GM12872 (cell line): Measurements from ENCODE around the gene LENEP.
A peak's percentile ranks its signal among the peaks of the same experiment; 100 is the strongest.

Experiments used
- TF ChIP-seq, protein P1 (sequence below): IDR thresholded peaks from 3 replicates; pipeline ENCODE4 v1.5.1; 2011; ENCODE audit warnings: low read depth, mild to moderate bottlenecking, low read length, moderate library complexity; ENCODE audit not compliant: insufficient read depth

The LENEP gene

DNA sequence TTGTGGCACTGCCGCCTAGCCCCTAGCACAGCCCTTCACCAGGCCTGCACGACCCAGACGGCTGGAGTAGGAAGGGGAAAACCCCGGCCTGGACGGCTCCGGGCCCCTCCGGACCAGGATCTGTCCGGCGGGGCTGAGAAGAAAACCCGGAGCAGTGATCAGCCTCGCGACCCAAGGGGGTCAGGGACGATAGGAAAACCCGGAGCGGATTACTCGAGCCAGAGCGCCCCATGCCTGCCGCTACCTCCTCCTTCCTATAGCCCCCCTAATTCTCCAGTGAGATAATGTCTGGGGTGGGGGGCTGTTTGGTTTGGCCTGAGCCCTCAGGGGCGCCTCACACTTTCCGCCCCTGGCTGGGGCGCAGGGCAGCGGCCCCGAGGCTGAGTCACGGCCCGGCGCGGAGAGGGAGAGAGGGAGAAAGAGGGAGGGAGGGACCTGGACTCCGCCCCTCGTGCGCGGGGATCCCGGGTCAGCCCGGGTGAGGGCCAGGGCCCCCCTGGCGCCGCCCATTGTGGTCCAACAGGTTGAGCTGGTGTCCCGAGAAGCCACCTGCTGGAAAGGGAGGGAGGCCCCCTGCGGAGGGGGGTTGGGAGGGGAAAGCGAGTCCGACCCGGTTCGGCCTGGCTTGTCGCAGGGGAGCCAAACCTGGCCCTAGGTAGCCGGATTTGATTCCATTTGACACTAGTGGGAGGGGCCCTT, 7.5 kb downstream of the LENEP start:
- TF ChIP-seq, protein P1, sequence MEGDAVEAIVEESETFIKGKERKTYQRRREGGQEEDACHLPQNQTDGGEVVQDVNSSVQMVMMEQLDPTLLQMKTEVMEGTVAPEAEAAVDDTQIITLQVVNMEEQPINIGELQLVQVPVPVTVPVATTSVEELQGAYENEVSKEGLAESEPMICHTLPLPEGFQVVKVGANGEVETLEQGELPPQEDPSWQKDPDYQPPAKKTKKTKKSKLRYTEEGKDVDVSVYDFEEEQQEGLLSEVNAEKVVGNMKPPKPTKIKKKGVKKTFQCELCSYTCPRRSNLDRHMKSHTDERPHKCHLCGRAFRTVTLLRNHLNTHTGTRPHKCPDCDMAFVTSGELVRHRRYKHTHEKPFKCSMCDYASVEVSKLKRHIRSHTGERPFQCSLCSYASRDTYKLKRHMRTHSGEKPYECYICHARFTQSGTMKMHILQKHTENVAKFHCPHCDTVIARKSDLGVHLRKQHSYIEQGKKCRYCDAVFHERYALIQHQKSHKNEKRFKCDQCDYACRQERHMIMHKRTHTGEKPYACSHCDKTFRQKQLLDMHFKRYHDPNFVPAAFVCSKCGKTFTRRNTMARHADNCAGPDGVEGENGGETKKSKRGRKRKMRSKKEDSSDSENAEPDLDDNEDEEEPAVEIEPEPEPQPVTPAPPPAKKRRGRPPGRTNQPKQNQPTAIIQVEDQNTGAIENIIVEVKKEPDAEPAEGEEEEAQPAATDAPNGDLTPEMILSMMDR = no peak

DNA sequence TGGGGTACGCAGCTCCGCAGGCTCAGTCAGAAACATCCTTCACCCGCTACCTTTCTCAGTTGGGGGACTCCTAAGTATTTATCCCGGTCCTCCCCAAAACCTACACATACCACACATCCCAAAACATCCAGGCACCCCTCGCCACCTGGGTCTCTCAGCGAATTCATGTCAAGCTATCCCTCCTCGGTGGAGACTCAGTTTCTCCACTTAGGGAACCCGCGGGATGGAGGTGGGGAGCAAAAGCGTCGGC, 8.0 kb downstream of the LENEP start:
- TF ChIP-seq, protein P1 = no peak

DNA sequence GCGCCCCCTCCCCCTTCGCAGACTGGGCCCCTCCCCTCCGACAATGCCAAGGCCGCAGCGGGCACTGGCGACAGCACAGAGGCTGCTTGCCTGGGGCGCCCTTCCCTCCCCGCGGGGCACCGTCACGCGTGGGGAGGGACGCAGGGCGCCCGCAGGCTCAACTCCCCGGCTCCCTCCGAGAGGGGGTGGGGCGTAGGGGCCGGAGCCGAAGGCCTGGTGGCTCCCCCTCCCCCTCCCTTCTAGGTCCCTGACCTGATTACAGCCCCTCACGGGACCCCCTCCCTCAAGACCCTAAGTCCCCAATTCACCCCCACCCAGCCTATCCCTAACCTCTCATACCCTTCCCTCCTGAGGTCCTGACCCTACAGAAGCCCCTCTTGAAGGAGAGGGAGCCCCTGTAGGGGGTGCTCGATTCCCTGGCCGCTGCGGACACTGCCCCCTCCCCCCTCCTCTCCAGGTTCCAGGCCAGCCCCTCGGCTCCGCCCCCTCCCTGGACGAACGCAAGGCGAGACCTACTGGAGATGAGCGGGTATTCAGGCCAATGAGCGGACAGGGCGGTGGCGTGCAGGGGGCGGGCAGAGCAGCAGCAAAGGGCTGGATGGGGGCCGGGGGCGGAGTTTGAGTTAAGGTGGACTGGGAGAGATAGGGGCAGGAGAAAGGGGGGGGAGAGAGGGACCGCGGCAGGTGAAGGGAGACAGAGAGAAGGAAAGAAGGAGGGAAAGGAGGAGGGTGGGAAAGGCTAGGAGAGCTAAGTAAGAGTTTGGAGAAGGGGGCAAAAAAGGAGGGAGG, 8.5 kb downstream of the LENEP start:
- TF ChIP-seq, protein P1 = peak; percentile 45; the same call in 2 of the 3 replicates

DNA sequence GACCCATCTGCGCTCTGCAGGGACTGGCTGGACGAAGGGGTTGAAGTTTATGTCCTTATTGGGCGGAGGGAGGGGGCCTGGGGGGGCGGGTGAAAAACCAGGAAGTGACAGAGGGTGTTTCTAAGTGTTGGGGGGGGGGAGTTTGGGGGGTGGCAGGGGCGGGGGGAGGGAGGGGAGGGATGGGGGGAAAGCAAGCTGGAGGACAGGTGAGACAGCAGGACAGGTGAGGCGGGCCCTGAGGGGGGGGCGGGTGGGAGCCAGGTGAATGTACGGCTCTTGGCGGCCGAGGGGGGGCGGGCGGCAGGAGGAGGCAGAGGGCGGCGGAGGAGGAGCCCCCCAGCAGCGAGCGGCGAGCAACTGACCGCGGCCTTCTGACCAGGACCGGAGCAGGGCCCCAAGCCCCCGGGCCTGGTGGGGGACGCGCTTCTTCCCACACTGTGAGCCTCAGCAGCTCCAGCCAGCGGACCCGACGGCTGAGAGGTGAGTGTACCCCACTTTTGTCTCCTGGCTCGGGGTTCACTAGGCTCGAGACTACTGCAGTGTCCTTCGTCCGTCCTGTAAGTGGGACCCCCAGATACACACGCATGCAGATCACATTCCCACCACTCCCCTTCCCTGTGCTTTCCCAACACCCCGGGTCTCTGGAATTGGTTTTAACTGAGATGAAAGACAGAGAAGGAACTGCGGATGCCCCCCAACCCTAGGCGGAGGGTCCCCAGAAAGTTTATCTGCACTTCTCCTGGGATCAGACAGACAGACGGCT, 9.3 kb downstream of the LENEP start, which contains the start of gene ZBTB7B:
TSS of gene ZBTB7B (plus strand) at position 339 of the 763 bp plus-strand sequence. CDS start 11,859 bp downstream, outside the sequence.
- TF ChIP-seq, protein P1 = no peak

DNA sequence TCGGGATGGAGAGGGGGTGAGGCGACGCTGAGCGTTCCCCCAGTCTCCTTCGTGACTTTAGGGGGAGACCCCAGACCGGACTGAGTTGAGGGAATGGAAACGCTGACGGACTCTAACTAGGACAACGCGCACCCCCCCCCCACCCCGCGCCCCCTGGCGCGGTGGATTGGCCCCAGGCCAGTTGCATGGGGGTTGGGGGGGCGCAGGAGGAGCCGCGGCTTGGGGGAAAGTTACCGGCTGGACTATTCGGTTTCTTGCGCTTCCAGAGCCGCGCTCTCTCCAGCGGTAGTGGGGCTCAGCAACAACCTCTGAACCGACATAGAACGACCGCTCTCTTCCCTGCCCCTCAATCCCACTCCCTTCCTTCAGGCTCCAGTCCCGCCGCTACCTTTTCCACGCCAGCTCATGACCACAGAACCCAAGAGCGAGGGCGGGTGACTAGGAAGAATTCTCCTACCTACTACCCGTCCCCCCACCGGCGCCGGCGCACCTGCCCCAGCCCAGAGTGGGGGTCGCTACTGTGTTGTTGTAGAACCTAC, 9.9 kb downstream of the LENEP start:
- TF ChIP-seq, protein P1 = no peak

DNA sequence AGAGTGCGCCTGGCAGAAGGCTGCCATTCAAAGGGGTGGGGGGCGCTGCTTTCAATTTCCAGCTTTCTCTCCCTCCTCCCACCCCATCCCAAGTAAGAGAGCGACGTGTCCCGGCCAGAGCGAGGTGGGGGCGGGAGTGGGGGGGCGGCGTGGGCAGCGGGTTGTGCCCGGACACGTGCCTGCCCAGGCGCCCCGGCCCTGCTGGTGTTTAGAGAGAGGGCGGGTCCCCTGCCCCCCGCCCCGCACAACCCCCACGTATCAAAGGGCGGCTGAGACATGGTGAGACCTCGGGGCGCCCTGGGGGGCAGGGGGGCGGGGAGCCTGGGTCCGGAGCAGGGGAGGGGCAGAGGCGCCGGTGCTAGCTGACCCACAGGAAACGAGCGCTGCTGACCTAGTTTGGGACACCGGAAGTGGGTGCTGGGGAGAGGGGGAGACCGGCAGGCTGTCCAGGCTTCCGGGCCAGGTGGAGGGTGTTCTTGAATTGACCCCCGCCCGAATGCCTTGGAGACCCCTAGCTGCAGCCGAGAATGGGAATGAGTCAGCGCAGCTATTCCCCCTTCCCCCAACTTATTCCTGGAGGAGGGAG, 10.5 kb downstream of the LENEP start:
- TF ChIP-seq, protein P1 = no peak
